Right lobe of liver (tissue), 6 donors: ENCODE results near the gene BMAL2. TPM values are rescaled to one million over a fixed set of nuclear protein-coding genes. Genes with fewer than 3 reads are reported as not detected.

Source experiments
- ATAC-seq, 4 donors: fragments of 200-7000 bp; cut with Tn5 transposase; one replicate each; pipeline ENCODE4 v1.9.1; 2020; ENCODE audit warnings: mild to moderate bottlenecking in 4 of 4, moderate library complexity in 4 of 4
- DNase-seq, 3 donors: peaks; one replicate each; pipeline ENCODE4 v3.0.0-alpha.2; 2020
- H3K27ac ChIP-seq, 3 donors: fragments of 200-600 bp; one replicate each; pipeline ENCODE4 v1.8.0; 2022
- H3K27me3 ChIP-seq, 2 donors: fragments of 200-600 bp; one replicate each; pipeline ENCODE4 v1.8.0; 2022
- H3K36me3 ChIP-seq, 4 donors: fragments of 200-600 bp; sonication (generic) in 1 of 4; one replicate each; pipeline versions ENCODE4 v1.5.1 to v1.8.0; 2017 to 2022; ENCODE audit warnings: control low read depth in 1 of 4
- H3K4me1 ChIP-seq, 4 donors: fragments of 200-600 bp; sonication (generic) in 1 of 4; one replicate each; pipeline versions ENCODE4 v1.5.1 to v1.8.0; 2017 to 2022; ENCODE audit warnings: control low read depth in 1 of 4
- H3K4me3 ChIP-seq, 3 donors: fragments of 200-600 bp; one replicate each; pipeline ENCODE4 v1.8.0; 2022
- H3K9me3 ChIP-seq, 4 donors: fragments of 200-600 bp; sonication (generic) in 1 of 4; one replicate each; pipeline versions ENCODE4 v1.5.1 to v1.8.0; 2017 to 2022; ENCODE audit warnings: control low read depth in 1 of 4
- CTCF ChIP-seq, 4 donors: fragments of 200-600 bp in 3 of 4; fragments of 450-650 bp in 1 of 4; IDR thresholded peaks; one replicate each; pipeline versions ENCODE4 v1.5.1 to v1.8.0; 2016 to 2022; ENCODE audit warnings: antibody characterized with exemption in 4 of 4, mild to moderate bottlenecking in 2 of 4
- POLR2A ChIP-seq: fragments of 450-650 bp; IDR thresholded peaks from one replicate; pipeline ENCODE4 v1.6.1; 2017; ENCODE audit warnings: antibody characterized with exemption, mild to moderate bottlenecking
- WGBS: methylation state at CpG from one replicate; pipeline ENCODE4 v1.1.6; 2018; ENCODE audit warnings: low coverage, low lambda C conversion rate; ENCODE audit not compliant: insufficient coverage; ENCODE audit errors: missing lambda C conversion rate; 5-methylcytosine and 5-hydroxymethylcytosine counted together
- intact Hi-C, 2 donors: fragments of 100-400 bp; cut with DNase I; formaldehyde crosslinking; loops; one replicate each; pipeline versions ENCODE4 v1.11.2 to v1.14.1; 2022
- total RNA-seq, 6 experiments: library from RNA; depleted of rRNA in 2 of 6; stranded (reverse); fragments of >200 nt in 2 of 6; fragmentation: NEBNext Ultra II Directional in 3 of 6; extraction: Animal tissue kit (Norgen Biotek cat#: 25700) in 3 of 6; gene quantifications; one replicate each; pipeline versions ENCODE4 v1.1.0 to v1.2.4, GENCODE V29; 2016 to 2023
- donor health status: DM: no; HTN: yes; CAD: no.
- donor health status: DM: no; HTN: no; CAD: no.
- donor health status: DM: no; HTN: no; CAD: no.
- donor health status: DM: no; HTN: yes; CAD: no.
- donor health status: DM: no; HTN: yes; CAD: no.

The BMAL2 gene
- total RNA-seq, 6 experiments from 2014 or later = 2.6 to 22.5 (median 4.3) TPM

GRCh38 chr12:27382171-27382795 lies 49.6 kb downstream of the BMAL2 start:
- DNase-seq (no peak), ATAC-seq (no peak)
- Histone ChIP-seq H3K36me3 (no peaks in the 10 kb centered on the region), H3K27me3 (no peaks in the 10 kb centered on the region), H3K27ac (no peak overlapping the region), H3K4me3 (no peak overlapping the region), H3K4me1 (no peaks in the 10 kb centered on the region), H3K9me3 (no peaks in the 10 kb centered on the region)
- 57% methylated on average over 5 of the region's 9 CpGs for WGBS
- intact Hi-C loops = no loop called here
- TF ChIP-seq CTCF (IDR thresholded peaks at IDR 0.05) (no peak), POLR2A (no peak)

Other genes with a start within 250 kb of the BMAL2 start
- gene STK38L, start 88.5 kb upstream of the BMAL2 start, total RNA-seq = 10 to 100 TPM in 1 of 6 experiments, 1 to 10 TPM in 5; 6.0 to 18.1 (median 7.3) TPM
- under 1 TPM in 1 of 6 experiments, not detected in 5; 0.31 TPM for gene SMCO2, start 113.9 kb downstream of the BMAL2 start, total RNA-seq
- 10 to 100 TPM; 24.1 to 53.9 (median 35.8) TPM for gene PPFIBP1, start 191.4 kb downstream of the BMAL2 start, total RNA-seq